Omental fat pad (tissue), 4 donors: ENCODE data around the gene MC5R. TPM values are rescaled to one million over a fixed set of nuclear protein-coding genes. Genes with fewer than 3 reads are reported as not detected.

Source experiments
- ATAC-seq: fragments of 150-250 bp; one replicate; pipeline ENCODE4 v1.9.1; 2016; ENCODE audit warnings: mild to moderate bottlenecking, moderate library complexity; ENCODE audit not compliant: low FRiP score
- DNase-seq: peaks from one replicate; pipeline ENCODE4 v3.0.0-alpha.2; 2019; ENCODE audit warnings: low spot score
- CTCF ChIP-seq, 3 donors: fragments of 450-650 bp; IDR thresholded peaks; one replicate each; pipeline ENCODE4 v1.5.1; 2016 to 2017; ENCODE audit warnings: antibody characterized with exemption in 3 of 3, mild to moderate bottlenecking in 3 of 3, moderate library complexity in 2 of 3
- total RNA-seq, 4 donors: library from RNA; depleted of rRNA; stranded (reverse); fragments of >200 nt; gene quantifications; one replicate each; pipeline ENCODE4 v1.1.0, GENCODE V29; 2016

The MC5R gene
- 1 to 10 TPM in 1 of 4 donors, under 1 TPM in 1, not detected in 2; 0.36 to 1.2 TPM for total RNA-seq

GRCh38 chr18:13823707-13824395 is at the start of gene MC5R:
TSS of gene MC5R (plus strand) at chr18:13824149. CDS start at chr18:13825766, 1,617 bp downstream.
- peak in 1 of 3 donors; percentile 70 for TF ChIP-seq CTCF (IDR thresholded peaks at IDR 0.05)
- DNase-seq (peak; percentile 43), ATAC-seq (peak; percentile 93)

DNA sequence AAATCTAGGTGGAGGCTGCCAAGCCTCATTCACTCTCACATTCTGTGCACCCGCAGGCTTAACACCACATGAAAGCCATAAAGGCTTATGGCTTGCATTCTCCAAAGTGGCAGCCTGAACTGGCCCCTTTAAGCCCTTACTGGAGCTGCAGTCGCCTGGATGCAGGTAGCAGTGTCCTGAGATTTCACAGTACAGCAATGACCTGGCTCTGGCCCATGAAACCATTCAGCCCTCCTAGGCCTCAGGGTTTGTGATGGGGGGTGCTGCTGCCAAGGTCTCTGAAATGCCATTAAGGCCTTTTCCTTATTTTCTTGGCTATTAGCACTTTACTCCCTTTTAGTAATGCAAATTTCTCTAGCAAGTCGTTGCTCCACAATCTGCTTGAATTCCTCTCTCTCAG is 48.9 kb upstream of the MC5R start:
- ATAC-seq (no peak), DNase-seq (no peak)
- TF ChIP-seq CTCF (IDR thresholded peaks at IDR 0.05): no peak

GRCh38 chr18:13791181-13791580 is 32.8 kb upstream of the MC5R start:
- ATAC-seq (peak; percentile 99), DNase-seq (no peak)
- TF ChIP-seq CTCF (IDR thresholded peaks at IDR 0.05): no peak

- ATAC-seq (no peak), DNase-seq (no peak)
- TF ChIP-seq CTCF (IDR thresholded peaks at IDR 0.05): no peak
Observed at GRCh38 chr18:13793819-13794218, 30.1 kb upstream of the MC5R start.

- ATAC-seq (no peak), DNase-seq (no peak)
- TF ChIP-seq CTCF (IDR thresholded peaks at IDR 0.05): no peak
Observed at GRCh38 chr18:13796515-13796914, 27.4 kb upstream of the MC5R start.

DNA sequence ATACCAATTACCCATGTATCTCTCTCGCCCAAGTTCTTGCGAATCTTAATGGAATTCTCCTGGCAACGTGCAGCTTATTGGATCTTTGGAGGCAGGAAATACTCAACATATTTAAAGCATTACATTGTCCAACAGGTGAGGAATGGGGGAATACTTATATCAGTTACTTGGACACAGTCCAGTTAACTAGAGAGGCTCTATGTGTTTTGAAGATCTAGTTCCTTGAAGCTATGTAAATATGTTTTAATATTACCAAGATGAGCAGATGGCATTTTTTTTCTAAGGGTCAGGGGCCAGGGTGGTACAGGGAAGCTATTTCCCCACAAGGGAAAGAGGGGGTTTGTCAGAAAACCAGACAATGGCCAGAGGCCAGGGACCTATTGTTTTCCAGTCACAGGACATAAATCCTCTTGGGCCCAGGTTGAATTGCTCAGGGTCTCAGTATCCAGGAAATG is 26.8 kb upstream of the MC5R start:
- ATAC-seq (no peak), DNase-seq (no peak)
- no peak for TF ChIP-seq CTCF (IDR thresholded peaks at IDR 0.05)

DNA sequence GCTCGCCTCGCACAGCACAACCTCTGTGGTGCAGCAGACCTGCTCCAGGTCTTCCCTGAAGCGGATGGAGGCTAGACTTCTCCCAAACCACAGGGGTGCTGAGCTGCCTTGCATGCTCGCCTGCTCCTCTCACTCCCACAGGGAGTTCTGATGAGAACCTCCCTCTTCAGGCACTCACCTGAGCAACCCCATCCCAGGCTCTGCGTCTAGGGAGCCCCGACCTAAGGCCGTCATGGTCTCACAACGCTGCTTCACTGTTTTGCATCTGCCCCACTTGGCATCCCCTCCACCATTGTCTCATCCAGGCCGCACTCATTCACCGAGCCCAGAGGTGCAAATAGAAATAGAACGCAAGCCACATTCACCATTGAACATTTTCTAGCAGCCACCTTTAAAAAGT is 24.6 kb upstream of the MC5R start:
- DNase-seq (no peak), ATAC-seq (no peak)
- TF ChIP-seq CTCF (IDR thresholded peaks at IDR 0.05): no peak
